Adrenal gland (tissue), 12 donors: Measurements from ENCODE around the gene CSF1R. TPM values are rescaled to one million over a fixed set of nuclear protein-coding genes. Genes with fewer than 3 reads are reported as not detected.

Source experiments
- DNase-seq, 7 donors: peaks; one replicate each; pipeline ENCODE4 v3.0.0-alpha.2; 2019 to 2020
- H3K27ac ChIP-seq, 5 donors: fragments of 200-600 bp; sonication (generic) in 4 of 5; 1 replicate in 3 of 5; 2 replicates in 2 of 5; pipeline versions ENCODE4 v1.5.1 to v1.8.0; 2016 to 2020; ENCODE audit warnings: mild to moderate bottlenecking in 1 of 5
- H3K27me3 ChIP-seq: fragments of 200-600 bp; 2 replicates; pipeline ENCODE4 v1.8.0; 2021
- H3K36me3 ChIP-seq, 2 donors: fragments of 200-600 bp; replicated peaks in 1 of 2; 1 replicate in 1 of 2; 2 replicates in 1 of 2; pipeline versions ENCODE4 v1.5.1 to v1.8.0; 2018 to 2022
- H3K4me1 ChIP-seq, 2 donors: fragments of 200-600 bp; replicated peaks in 1 of 2; 1 replicate in 1 of 2; 2 replicates in 1 of 2; pipeline versions ENCODE4 v1.5.1 to v1.8.0; 2018 to 2021
- H3K4me3 ChIP-seq, 4 donors: fragments of 200-600 bp; sonication (generic) in 3 of 4; one replicate each; pipeline ENCODE4 v1.5.1; 2016 to 2018
- H3K9me3 ChIP-seq, 3 donors: fragments of 200-600 bp; sonication (generic) in 1 of 3; replicated peaks in 1 of 3; 1 replicate in 2 of 3; 2 replicates in 1 of 3; pipeline versions ENCODE4 v1.5.1 to v1.8.0; 2016 to 2021
- POLR2A ChIP-seq, 2 donors: fragments of 450-650 bp; IDR thresholded peaks; one replicate each; pipeline ENCODE4 v1.6.1; 2017; ENCODE audit warnings: antibody characterized with exemption in 2 of 2, mild to moderate bottlenecking in 2 of 2, moderate library complexity in 1 of 2
- WGBS, 4 donors: extraction: QIAGEN DNeasy Blood & Tissue Kit in 2 of 4; methylation state at CpG; one replicate each; pipeline versions ENCODE4 v1.1.5 to v1.1.7; 2013 to 2017; 5-methylcytosine and 5-hydroxymethylcytosine counted together
- intact Hi-C, 2 donors: fragments of 100-400 bp; cut with DNase I; formaldehyde crosslinking; loops; one replicate each; pipeline versions ENCODE4 v1.14.1 to v1.15.0; 2022 to 2023
- polyA plus RNA-seq, 3 donors: library from polyadenylated mRNA; stranded (reverse); fragments of 200-250 nt in 2 of 3; fragments of 350-450 nt in 1 of 3; fragmentation: Illumina TruSeq in 1 of 3; extraction: RNeasy Lipid Tissue Mini Kit (QIAGEN cat#74804) in 1 of 3; gene quantifications; one replicate each; pipeline ENCODE4 v1.2.3, GENCODE V29; 2013 to 2014
- total RNA-seq, 9 donors: library from RNA; depleted of rRNA in 4 of 9; stranded (reverse); fragments of >200 nt in 4 of 9; fragments of 120-200 nt in 1 of 9; fragmentation: NEBNext Ultra II Directional in 1 of 9; extraction: Animal tissue kit (Norgen Biotek cat#: 25700) in 1 of 9; gene quantifications; one replicate each; pipeline versions ENCODE4 v1.1.0 to v1.2.4, GENCODE V29; 2013 to 2023
- TF ChIP-seq, protein P1 (sequence below), 6 experiments: fragments of 450-650 bp in 4 of 6; fragments of 200-600 bp in 2 of 6; sonication (generic) in 1 of 6; IDR thresholded peaks; 1 replicate in 5 of 6; 2 replicates in 1 of 6; pipeline versions ENCODE4 v1.5.1 to v1.8.0; 2016 to 2021; ENCODE audit warnings: antibody characterized with exemption in 6 of 6, mild to moderate bottlenecking in 2 of 6, moderate library complexity in 1 of 6
- donor health status: healthy with polysubstance abuse.
- donor health status: Bipolar disorder and iron deficiency.
- donor health status: DM: yes; HTN: yes; CAD: no.
- donor health status: DM: no; HTN: no; CAD: no.
- donor health status: DM: no; HTN: no; CAD: no.
- donor health status: DM: yes; HTN: yes; CAD: no.

CSF1R gene
- total and polyA plus RNA-seq, 12 donors = 4.6 to 165 (median 72.4) TPM

DNA sequence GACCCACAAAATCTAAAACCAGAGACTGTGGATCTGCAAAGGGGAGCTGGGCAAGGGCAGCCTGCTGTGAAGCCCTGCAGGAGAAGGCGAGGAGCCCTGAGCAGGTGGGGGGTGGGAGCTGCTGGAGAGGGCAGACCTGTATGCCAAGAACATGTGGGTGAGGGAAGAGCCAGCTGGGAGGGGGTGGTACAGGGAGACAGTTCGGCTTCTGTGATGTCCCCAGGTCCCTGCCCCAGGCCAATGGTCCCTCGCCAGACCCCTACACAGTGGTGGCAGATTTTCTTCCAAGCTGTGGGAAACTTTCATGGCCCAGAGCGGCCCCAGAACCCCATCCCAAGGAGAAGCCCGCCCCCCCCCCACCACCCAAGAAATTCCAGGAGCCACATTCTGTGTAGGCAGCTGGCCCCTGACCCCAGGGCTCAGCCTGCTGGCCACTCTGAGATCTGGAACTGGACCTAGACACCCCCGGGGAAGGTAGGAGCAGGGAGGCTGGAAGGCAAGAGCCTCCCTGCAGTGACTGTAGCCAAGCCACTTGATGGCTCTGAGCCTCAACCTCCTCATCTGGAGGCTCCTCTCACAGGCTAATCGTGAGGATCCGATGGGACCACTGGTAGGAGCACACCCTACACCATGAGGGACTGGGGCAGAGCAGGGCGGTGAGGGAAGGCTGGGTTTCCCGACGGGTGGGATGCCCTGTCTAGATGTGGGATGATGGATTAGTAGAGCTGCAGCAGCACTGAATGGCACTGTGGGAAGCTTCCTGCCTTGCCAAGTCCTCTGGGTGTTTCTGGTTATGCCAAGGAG, 22.6 kb upstream of the CSF1R start:
- Histone ChIP-seq H3K4me1 (peaks cover 0 to 23% of the 10 kb centered on the region in 2 donors), H3K36me3 (no peaks in the 10 kb centered on the region), H3K27me3 (no peaks in the 10 kb centered on the region), H3K27ac (peak overlapping the region in 3 of 5 donors; percentile 4 to 49 (median 29)), H3K4me3 (no peak overlapping the region), H3K9me3 (no peaks in the 10 kb centered on the region)
- WGBS, 4 donors = 81 to 89% (median 85%) methylated on average over 7 to 11 of the region's 11 CpGs
- peak in 1 of 7 donors; percentile 43 for DNase-seq
- no peak for TF ChIP-seq POLR2A (IDR thresholded peaks at IDR 0.05)
- TF ChIP-seq, protein P1, sequence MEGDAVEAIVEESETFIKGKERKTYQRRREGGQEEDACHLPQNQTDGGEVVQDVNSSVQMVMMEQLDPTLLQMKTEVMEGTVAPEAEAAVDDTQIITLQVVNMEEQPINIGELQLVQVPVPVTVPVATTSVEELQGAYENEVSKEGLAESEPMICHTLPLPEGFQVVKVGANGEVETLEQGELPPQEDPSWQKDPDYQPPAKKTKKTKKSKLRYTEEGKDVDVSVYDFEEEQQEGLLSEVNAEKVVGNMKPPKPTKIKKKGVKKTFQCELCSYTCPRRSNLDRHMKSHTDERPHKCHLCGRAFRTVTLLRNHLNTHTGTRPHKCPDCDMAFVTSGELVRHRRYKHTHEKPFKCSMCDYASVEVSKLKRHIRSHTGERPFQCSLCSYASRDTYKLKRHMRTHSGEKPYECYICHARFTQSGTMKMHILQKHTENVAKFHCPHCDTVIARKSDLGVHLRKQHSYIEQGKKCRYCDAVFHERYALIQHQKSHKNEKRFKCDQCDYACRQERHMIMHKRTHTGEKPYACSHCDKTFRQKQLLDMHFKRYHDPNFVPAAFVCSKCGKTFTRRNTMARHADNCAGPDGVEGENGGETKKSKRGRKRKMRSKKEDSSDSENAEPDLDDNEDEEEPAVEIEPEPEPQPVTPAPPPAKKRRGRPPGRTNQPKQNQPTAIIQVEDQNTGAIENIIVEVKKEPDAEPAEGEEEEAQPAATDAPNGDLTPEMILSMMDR (IDR thresholded peaks at IDR 0.05) = no peak
- intact Hi-C loops = loop anchor here in 1 of 2 donors (5.0 kb wide), 1 partner anchor 277 kb away; no protein-coding TSS in a partner anchor

DNA sequence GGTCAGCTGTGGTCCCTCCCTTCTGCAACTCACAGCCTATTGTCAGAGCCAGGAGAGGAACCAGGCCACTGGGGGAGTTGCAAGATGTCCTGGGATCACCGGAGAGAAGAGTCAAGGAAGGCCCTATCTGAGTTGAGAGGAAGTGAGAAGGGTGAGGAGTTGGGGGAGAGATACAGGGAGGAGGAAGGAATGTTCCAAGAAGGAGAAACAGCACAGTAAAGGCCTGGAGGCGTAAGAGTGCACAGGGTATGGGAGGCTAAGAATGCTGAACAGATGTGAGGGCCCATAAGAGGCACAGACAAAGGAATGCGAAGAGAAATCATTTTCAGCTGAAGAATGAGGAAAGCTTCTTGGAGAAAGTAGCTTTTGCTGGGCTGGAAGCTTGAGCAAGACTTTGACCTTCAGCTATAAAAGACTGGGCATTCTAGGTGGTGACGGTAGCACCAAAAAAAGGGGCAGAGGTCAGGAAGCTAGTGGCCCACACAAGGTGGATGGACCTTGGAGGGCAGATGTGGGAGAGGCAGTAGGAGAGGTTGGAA, 21.6 kb upstream of the CSF1R start:
- H3K27me3 ChIP-seq = no peaks in the 10 kb centered on the region
- peaks cover 0 to 17% of the 10 kb centered on the region in 2 donors for H3K4me1 ChIP-seq
- DNase-seq = peak in 1 of 7 donors; percentile 51
- intact Hi-C loops = loop anchor here in 1 of 2 donors (5.0 kb wide), 1 partner anchor 276 kb away; no protein-coding TSS in a partner anchor
- no peak for TF ChIP-seq POLR2A (IDR thresholded peaks at IDR 0.05)
- TF ChIP-seq, protein P1 (IDR thresholded peaks at IDR 0.05) = no peak
- peak overlapping the region in 3 of 5 donors; percentile 4 to 67 (median 49) for H3K27ac ChIP-seq
- H3K4me3 ChIP-seq = no peak overlapping the region
- 53 to 63% (median 58%) methylated on average over 4 of the region's 4 CpGs for WGBS, 4 donors
- no peaks in the 10 kb centered on the region for H3K36me3 ChIP-seq
- H3K9me3 ChIP-seq = no peaks in the 10 kb centered on the region

DNA sequence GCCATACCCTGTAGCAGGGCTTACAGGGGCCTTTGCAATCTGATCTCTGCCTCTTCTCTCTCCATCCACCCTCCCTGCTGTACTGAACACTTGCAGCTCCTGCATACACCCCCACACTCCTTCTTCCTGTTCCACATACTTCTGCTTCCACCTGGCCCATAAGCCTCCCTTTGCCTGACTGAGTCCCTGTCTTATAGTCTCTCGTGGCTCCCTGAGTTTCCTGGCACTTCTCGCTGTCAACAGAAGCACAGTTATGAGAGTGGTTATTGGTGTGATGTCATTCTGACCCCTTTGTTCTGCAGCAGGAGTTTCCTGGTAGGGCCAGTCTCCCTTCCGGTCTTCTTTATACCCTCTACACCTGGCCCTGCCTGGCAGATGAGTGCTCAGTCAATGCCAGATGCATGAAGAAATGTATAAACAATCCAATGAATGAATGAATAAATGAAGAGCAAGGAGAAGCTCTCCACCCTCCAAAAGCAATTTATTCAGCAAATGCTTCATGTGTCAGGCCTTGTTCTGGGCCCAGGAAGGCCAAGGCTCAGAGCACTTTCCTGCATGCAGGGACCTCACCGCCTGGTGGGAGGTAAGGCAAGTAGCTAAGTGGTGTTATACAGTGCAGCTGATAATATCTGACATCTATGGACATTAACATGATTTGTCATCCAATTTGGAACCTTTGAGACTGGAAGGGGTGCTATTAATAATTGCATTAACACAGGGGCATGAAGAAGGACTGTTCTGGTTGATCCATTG, 20.5 kb upstream of the CSF1R start:
- H3K27ac ChIP-seq = peak overlapping the region in 1 of 5 donors; percentile 67
- no peaks in the 10 kb centered on the region for H3K9me3 ChIP-seq
- intact Hi-C loops = loop anchor here in 1 of 2 donors (5.0 kb wide), 1 partner anchor 275 kb away; no protein-coding TSS in a partner anchor
- no peaks in the 10 kb centered on the region for H3K27me3 ChIP-seq
- WGBS, 4 donors = 78 to 87% (median 82%) methylated on average over 4 of the region's 4 CpGs
- H3K4me3 ChIP-seq = no peak overlapping the region
- H3K36me3 ChIP-seq = no peaks in the 10 kb centered on the region
- DNase-seq = peak in 1 of 7 donors; percentile 46
- no peak for TF ChIP-seq POLR2A (IDR thresholded peaks at IDR 0.05)
- TF ChIP-seq, protein P1 (IDR thresholded peaks at IDR 0.05) = no peak
- H3K4me1 ChIP-seq = peaks cover 0 to 8% of the 10 kb centered on the region in 2 donors
